HuH-7 (cell line): ENCODE data around the gene ADNP.
"Not testable (repeated sequence)": the region's sequence is repeated elsewhere in the genome, so short reads cannot be mapped to it uniquely, and the experiment has no call there.

Experiments
- DNase-seq: peaks from one replicate; pipeline ENCODE4 v3.0.0; 2011; ENCODE audit warnings: low spot score

The ADNP gene

GRCh38 chr20:50931306-50932015, at the start of gene ADNP:
Gene ADNP (minus strand): TSS chr20:50931437. CDS start chr20:50903996, 27,441 bp downstream.
- DNase-seq: peak; percentile 61

- DNase-seq: no peak
Measured at GRCh38 chr20:50980071-50980681, 48.9 kb upstream of the ADNP start.

- DNase-seq: not testable (repeated sequence)
Measured at GRCh38 chr20:50978533-50978932, 47.3 kb upstream of the ADNP start.

GRCh38 chr20:50977066-50978021, 46.1 kb upstream of the ADNP start:
- no peak for DNase-seq

DNA sequence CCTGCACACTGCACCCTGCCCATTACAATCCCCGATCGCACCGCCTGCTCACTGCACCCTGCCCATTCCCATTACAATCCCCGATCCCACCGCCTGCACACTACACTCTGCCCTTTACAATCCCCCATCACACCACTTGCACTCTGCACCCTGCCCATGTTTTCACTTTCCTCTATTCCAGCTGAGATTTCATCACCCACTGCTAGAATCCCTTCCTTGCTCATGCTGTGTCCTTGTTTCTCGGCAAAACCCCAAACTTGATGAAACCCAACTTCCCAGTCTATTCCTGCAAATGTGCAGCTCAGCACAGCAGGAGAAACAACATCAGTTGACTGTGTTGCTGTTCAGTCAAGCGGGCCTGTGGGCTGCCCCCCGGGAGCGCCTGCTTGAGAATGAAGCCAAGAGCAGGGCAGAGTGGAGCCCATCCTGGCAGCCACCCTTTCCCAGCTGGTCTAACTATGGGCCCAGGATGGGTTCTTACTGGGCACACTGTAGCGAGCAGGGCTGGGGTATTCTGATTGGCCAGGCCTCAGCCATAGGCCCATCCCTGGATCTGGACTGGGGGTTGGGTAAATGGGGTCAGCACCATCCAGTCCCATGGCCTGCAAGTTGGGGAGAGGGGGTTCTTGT, 44.6 kb upstream of the ADNP start:
- no peak for DNase-seq

- no peak for DNase-seq
Measured at GRCh38 chr20:50969912-50970311, 38.7 kb upstream of the ADNP start.

DNA sequence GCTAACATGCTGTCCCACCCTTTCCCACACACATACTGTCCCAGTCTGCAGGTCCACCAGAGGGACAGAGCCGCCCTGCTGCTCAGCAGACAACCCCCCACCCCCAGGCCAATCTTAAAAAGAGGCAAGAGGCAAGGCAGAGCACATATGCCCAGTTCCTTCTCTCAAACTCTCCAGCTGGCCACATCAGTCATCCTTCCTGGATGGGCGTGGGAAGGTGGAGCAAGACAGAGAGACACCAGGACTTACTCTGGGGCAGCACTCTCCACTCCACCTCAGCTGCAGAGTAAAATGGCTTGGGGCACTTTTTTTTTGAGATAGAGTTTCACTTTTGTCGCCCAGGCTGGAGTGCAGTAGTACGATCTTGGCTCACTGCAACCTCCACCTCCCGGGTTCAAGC, 38.2 kb upstream of the ADNP start:
- no peak for DNase-seq

DNA sequence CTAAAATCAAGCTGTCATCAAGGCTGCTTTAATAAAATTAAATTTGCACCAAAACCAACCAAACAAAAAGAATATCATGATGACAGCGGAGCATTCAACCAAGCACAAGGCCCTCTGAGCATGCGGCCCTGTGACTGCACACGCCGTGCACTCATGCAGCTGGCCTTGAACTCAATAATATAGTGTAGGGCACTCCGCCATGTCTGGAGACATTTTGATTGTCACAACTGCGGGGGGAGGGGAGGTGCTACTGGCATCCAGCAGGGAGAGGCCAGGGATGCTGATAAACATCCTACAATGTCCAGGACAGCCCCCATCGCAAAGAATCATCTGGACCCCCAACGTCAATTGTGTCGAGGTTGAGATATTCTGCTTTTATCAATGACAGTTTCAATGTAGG, 37.1 kb upstream of the ADNP start:
- no peak for DNase-seq

- no peak for DNase-seq
Measured at GRCh38 chr20:50967586-50967985, 36.3 kb upstream of the ADNP start.

GRCh38 chr20:50959543-50960126, 28.4 kb upstream of the ADNP start:
- DNase-seq: no peak

DNA sequence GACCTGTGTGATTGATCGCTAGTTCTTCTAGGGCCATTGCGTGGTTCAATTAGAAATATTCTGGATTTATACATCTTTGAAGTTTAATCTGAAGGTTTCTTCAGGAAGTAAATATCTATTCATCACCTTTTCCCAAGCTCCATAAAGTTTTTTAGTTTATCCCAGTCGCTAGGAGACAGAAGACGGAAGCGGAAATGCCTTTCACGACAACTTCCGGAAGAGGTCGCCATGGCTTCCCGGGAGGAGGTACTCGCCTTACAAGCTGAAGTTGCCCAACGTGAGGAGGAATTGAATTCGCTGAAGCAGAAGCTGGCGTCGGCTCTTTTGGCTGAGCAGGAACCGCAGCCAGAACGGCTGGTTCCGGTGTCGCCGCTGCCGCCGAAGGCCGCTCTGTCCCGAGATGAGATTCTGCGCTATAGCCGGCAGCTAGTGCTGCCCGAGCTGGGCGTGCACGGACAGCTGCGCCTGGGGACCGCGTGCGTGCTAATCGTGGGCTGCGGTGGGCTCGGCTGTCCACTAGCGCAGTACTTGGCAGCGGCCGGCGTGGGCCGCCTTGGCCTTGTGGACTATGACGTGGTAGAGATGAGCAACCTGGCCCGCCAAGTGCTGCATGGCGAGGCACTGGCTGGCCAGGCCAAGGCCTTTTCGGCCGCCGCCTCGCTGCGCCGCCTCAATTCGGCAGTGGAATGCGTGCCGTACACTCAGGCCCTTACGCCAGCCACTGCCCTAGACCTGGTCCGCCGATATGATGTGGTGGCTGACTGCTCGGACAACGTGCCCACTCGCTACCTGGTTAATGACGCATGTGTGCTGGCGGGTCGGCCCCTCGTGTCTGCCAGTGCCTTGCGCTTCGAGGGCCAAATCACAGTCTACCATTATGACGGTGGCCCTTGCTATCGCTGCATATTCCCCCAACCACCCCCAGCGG, 27.6 kb upstream of the ADNP start, which contains the start of gene MOCS3:
Gene MOCS3 (plus strand): TSS at position 204 of the 928 bp plus-strand sequence. CDS start 25 bp downstream, at position 229.
- DNase-seq: peak; percentile 79

DNA sequence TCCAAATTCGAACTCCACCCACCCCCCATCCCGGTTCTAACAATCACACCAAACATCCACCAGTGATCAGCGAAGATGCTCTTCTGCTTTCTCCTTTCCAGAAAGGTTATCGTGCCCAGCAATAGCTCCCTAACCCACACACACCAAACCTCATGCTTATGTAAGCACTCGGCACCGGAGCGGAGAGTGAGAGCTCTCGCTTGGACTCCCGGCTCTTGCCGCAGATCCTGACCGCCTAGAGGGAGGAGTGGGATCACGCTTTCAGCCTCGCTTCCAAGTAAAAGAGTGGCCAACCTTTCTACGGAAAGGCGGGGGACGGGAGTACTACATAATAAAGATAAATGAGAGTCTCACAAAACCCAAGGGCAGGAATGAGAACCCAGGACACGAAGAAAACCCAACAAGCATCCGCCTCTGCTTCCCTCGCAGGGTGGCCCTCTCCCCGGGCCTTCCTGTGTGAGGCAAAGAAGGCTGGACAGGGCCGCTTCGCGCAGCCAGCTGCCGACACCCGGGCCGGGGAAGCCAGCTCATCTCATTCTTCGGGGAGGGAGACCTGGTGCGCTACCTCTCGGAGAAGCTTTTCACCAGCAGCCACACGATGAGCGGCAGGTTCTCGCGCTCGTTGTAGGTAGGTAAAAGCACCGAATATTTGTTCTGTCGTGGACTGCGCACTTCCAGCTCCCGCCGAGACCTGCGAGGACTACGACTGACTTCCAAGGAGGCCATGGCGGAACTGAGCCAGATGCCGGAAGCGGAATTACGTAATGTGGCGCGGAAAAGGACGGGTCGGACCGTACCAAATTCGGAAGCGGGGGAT, 26.8 kb upstream of the ADNP start, which contains the start of gene DPM1:
Gene DPM1 (minus strand): TSS at position 735 of the 817 bp plus-strand sequence. CDS start 9 bp downstream, at position 726.
- peak; percentile 81 for DNase-seq

DNA sequence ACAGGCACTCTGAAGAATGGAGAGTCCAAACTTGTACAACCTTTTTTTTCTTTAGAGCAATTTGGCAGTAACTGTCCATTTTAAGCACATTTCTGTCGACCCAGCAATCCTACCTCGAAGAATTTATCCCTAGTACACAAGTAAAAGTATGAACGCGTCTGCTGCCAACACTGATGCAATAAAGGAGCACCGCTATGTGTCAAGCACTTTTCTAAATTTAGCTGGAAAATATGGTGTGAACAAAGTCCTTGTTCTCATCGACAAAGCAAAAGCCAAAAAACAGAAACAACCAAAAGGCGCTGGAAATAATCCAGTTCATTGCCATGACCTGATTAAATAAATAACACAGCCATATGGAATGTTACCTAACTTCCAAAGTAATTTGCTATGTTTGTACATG, 26.0 kb upstream of the ADNP start:
- DNase-seq: no peak

DNA sequence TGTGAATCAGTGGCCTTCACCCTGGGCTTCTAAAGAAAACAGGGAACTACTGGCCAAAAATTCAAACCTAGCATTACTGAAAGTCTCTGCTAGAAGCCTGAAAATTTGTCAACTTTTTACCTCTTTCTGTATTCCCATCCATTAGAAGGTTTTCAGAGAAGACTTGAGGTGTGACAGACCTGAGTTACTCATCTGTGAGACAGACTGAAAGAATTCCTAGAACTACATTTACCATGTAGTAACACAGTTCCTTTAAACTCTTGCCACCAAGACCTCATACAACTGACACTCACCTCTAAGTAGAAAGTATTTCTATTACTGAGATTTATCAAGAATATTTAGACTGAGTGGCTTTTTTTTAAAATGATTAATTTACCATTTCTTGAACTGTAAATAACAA, 22.6 kb upstream of the ADNP start:
- DNase-seq: no peak

DNA sequence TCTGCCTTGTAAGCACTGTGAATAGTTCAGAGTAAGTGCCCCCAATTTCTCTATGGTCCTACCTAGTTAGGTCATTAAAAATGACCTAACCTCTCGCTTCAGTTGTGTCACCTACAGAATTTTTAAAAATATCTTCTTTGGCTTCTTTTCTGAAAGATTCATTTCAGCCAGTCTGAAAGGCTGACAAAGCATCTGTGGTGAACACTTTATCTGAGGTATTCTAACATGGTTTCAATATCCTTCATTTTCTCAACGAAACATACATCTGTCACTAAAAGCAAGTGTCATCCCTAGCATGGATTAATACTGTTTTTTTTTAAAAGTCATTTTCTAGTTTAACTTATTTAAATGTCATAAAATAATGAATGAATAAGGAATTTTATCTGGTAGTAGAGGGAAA, 22.0 kb upstream of the ADNP start:
- DNase-seq: no peak

- DNase-seq: no peak
Measured at GRCh38 chr20:50948132-50948785, 17.0 kb upstream of the ADNP start.

- no peak for DNase-seq
Measured at GRCh38 chr20:50943069-50943468, 11.8 kb upstream of the ADNP start.

- no peak for DNase-seq
Measured at GRCh38 chr20:50933589-50933988, 2.4 kb upstream of the ADNP start.

DNA sequence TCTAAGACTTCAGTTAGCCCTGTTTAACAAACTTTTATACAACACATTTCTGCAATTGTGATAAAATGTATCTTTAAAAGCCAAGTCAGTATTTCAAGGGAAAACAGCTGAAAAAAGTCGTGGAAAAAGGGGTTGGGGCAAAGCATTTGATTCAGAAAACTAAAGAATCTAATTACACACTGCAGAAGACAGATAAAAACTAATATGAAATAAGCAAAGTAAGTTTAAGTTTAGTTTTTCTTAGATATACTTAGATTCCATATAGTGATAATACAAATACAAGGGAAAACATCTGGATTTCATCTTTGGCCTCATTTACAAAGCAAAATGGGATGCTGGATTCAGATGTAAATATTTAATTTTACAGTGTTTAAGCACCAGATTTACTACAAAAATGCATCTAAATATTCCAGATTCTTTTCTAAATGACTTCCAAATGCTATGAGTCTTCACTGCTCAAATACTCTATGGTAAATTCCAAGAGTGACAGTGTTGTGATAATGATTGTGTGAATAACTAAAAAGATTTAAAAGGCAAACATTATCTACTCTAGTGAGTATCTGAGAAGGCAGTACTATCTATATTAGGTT, 1.5 kb upstream of the ADNP start:
- DNase-seq: no peak
